BLaER1 (cell line): Measurements from ENCODE around the gene DENND4A.

Experiments
- H3K27ac ChIP-seq: shearing (Covaris generic); formaldehyde crosslinking; 2 replicates; pipeline ENCODE4 v1.8.1; 2022
- H3K27me3 ChIP-seq: shearing (Covaris generic); formaldehyde crosslinking; 2 replicates; pipeline ENCODE4 v1.8.1; 2022
- H3K36me3 ChIP-seq: shearing (Covaris generic); formaldehyde crosslinking; 2 replicates; pipeline ENCODE4 v1.8.1; 2022
- H3K4me1 ChIP-seq: shearing (Covaris generic); formaldehyde crosslinking; 2 replicates; pipeline ENCODE4 v1.8.1; 2022
- H3K4me2 ChIP-seq: shearing (Covaris generic); formaldehyde crosslinking; 2 replicates; pipeline ENCODE4 v1.8.1; 2022
- H3K4me3 ChIP-seq: shearing (Covaris generic); formaldehyde crosslinking; 2 replicates; pipeline ENCODE4 v1.8.1; 2022
- H3K9ac ChIP-seq: shearing (Covaris generic); formaldehyde crosslinking; 2 replicates; pipeline ENCODE4 v1.8.1; 2022
- H3K9me3 ChIP-seq: shearing (Covaris generic); formaldehyde crosslinking; 2 replicates; pipeline ENCODE4 v1.8.1; 2022
- H4K20me1 ChIP-seq: shearing (Covaris generic); formaldehyde crosslinking; 2 replicates; pipeline ENCODE4 v1.8.1; 2022
- Cebpa-rat ChIP-seq: shearing (Covaris generic); IDR thresholded peaks from 2 replicates; pipeline ENCODE4 v1.8.1; 2022

DENND4A gene

GRCh38 chr15:65833501-65834205, 41.6 kb upstream of the DENND4A start:
- Histone ChIP-seq H4K20me1 (peaks cover 17% of the 10 kb centered on the region), H3K27ac (peak overlapping the region; percentile 54), H3K36me3 (no peaks in the 10 kb centered on the region), H3K9ac (no peak overlapping the region), H3K9me3 (no peaks in the 10 kb centered on the region), H3K27me3 (no peaks in the 10 kb centered on the region), H3K4me3 (no peak overlapping the region), H3K4me2 (peak overlapping the region; percentile 81), H3K4me1 (peaks cover 76% of the 10 kb centered on the region)
- no peak for TF ChIP-seq Cebpa-rat

GRCh38 chr15:65832549-65833364, 40.7 kb upstream of the DENND4A start:
- Histone ChIP-seq H4K20me1 (peaks cover 17% of the 10 kb centered on the region), H3K9me3 (no peaks in the 10 kb centered on the region), H3K36me3 (no peaks in the 10 kb centered on the region), H3K27me3 (no peaks in the 10 kb centered on the region), H3K27ac (peak overlapping the region; percentile 54), H3K4me3 (peak overlapping the region; percentile 6; the same call in 1 of the 2 replicates), H3K4me1 (peaks cover 73% of the 10 kb centered on the region), H3K4me2 (peak overlapping the region; percentile 81), H3K9ac (peak overlapping the region; percentile 55; the same call in 1 of the 2 replicates)
- no peak for TF ChIP-seq Cebpa-rat

GRCh38 chr15:65829130-65829764, 37.2 kb upstream of the DENND4A start:
- Histone ChIP-seq H3K4me1 (peaks cover 52% of the 10 kb centered on the region), H4K20me1 (peaks cover 17% of the 10 kb centered on the region), H3K4me2 (no peak overlapping the region), H3K36me3 (no peaks in the 10 kb centered on the region), H3K27me3 (no peaks in the 10 kb centered on the region), H3K27ac (no peak overlapping the region), H3K9ac (no peak overlapping the region), H3K4me3 (no peak overlapping the region), H3K9me3 (no peaks in the 10 kb centered on the region)
- no peak for TF ChIP-seq Cebpa-rat

- Histone ChIP-seq H3K4me1 (peaks cover 45% of the 10 kb centered on the region), H4K20me1 (peaks cover 14% of the 10 kb centered on the region), H3K4me2 (no peak overlapping the region), H3K27ac (no peak overlapping the region), H3K9ac (no peak overlapping the region), H3K4me3 (no peak overlapping the region), H3K9me3 (no peaks in the 10 kb centered on the region), H3K27me3 (no peaks in the 10 kb centered on the region), H3K36me3 (no peaks in the 10 kb centered on the region)
- no peak for TF ChIP-seq Cebpa-rat
Measured at GRCh38 chr15:65828585-65828984, 36.5 kb upstream of the DENND4A start.

- no peak for TF ChIP-seq Cebpa-rat
- Histone ChIP-seq H3K9ac (no peak overlapping the region), H3K36me3 (no peaks in the 10 kb centered on the region), H3K27ac (no peak overlapping the region), H4K20me1 (no peaks in the 10 kb centered on the region), H3K4me1 (peaks cover 30% of the 10 kb centered on the region), H3K27me3 (no peaks in the 10 kb centered on the region), H3K9me3 (no peaks in the 10 kb centered on the region), H3K4me3 (no peak overlapping the region), H3K4me2 (peak overlapping the region; percentile 2; the same call in 1 of the 2 replicates)
Measured at GRCh38 chr15:65827065-65827464, 35.0 kb upstream of the DENND4A start.

GRCh38 chr15:65824941-65825544, 33.0 kb upstream of the DENND4A start:
- Histone ChIP-seq H3K27ac (no peak overlapping the region), H3K36me3 (no peaks in the 10 kb centered on the region), H3K9ac (no peak overlapping the region), H3K9me3 (no peaks in the 10 kb centered on the region), H3K4me3 (no peak overlapping the region), H3K27me3 (no peaks in the 10 kb centered on the region), H4K20me1 (no peaks in the 10 kb centered on the region), H3K4me1 (peaks cover 10% of the 10 kb centered on the region; the same call in 1 of the 2 replicates), H3K4me2 (no peak overlapping the region)
- TF ChIP-seq Cebpa-rat, result no peak

GRCh38 chr15:65824031-65824743, 32.1 kb upstream of the DENND4A start:
- no peaks in the 10 kb centered on the region for H4K20me1 ChIP-seq
- TF ChIP-seq Cebpa-rat, result no peak
- H3K27me3 ChIP-seq, result no peaks in the 10 kb centered on the region
- H3K4me2 ChIP-seq, result no peak overlapping the region
- no peak overlapping the region for H3K4me3 ChIP-seq
- no peaks in the 10 kb centered on the region for H3K36me3 ChIP-seq
- H3K27ac ChIP-seq, result no peak overlapping the region
- H3K9ac ChIP-seq, result no peak overlapping the region
- H3K4me1 ChIP-seq, result peaks cover 13% of the 10 kb centered on the region
- H3K9me3 ChIP-seq, result no peaks in the 10 kb centered on the region

GRCh38 chr15:65822316-65822715, 30.2 kb upstream of the DENND4A start:
- TF ChIP-seq Cebpa-rat, result no peak
- H4K20me1 ChIP-seq, result no peaks in the 10 kb centered on the region
- no peak overlapping the region for H3K27ac ChIP-seq
- no peaks in the 10 kb centered on the region for H3K36me3 ChIP-seq
- H3K4me1 ChIP-seq, result peaks cover 21% of the 10 kb centered on the region
- H3K4me2 ChIP-seq, result no peak overlapping the region
- H3K9me3 ChIP-seq, result no peaks in the 10 kb centered on the region
- H3K4me3 ChIP-seq, result no peak overlapping the region
- H3K27me3 ChIP-seq, result no peaks in the 10 kb centered on the region
- H3K9ac ChIP-seq, result no peak overlapping the region

GRCh38 chr15:65821070-65821469, 29.0 kb upstream of the DENND4A start:
- Histone ChIP-seq H3K4me1 (peaks cover 16% of the 10 kb centered on the region), H3K36me3 (no peaks in the 10 kb centered on the region), H3K4me3 (no peak overlapping the region), H3K9ac (no peak overlapping the region), H3K4me2 (no peak overlapping the region), H3K27me3 (no peaks in the 10 kb centered on the region), H4K20me1 (no peaks in the 10 kb centered on the region), H3K9me3 (no peaks in the 10 kb centered on the region), H3K27ac (no peak overlapping the region)
- TF ChIP-seq Cebpa-rat, result no peak
